ENCODE measurements around the gene ALKBH2. TPM values are rescaled to one million over a fixed set of nuclear protein-coding genes. Genes with fewer than 3 reads are reported as not detected.

Gene ALKBH2
- total RNA-seq, 4 donors from 2014 or later: 7.3 to 18.8 (median 12.2) TPM

DNA sequence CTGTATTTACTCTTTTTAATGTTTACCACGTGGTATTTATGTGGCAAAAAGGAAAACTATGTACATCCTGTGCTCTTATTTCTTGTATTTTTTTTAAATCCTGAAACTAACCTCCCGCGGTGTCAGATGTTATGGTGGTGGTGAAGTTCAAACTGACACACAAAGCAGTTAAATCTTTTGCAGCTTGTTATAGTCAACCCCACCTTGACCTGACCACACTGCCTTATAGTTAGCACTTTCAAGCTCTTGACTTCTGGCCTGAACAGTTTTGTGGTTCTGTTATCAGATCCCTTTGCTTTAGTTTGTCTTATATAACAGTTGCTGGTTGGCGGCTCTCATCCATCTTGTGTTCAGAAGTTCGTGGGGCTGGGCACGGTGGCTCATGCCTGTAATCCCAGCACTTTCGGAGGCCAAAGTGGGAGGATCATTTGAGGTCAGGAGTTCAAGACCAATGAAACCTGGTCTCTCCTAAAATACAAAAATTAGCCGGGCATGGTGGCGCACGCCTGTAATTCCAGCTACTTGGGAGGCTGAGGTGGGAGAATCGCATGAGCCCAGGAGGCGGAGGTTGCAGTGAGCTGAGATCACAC, 6.3 kb upstream of the ALKBH2 start:
- TF ChIP-seq, protein P1, sequence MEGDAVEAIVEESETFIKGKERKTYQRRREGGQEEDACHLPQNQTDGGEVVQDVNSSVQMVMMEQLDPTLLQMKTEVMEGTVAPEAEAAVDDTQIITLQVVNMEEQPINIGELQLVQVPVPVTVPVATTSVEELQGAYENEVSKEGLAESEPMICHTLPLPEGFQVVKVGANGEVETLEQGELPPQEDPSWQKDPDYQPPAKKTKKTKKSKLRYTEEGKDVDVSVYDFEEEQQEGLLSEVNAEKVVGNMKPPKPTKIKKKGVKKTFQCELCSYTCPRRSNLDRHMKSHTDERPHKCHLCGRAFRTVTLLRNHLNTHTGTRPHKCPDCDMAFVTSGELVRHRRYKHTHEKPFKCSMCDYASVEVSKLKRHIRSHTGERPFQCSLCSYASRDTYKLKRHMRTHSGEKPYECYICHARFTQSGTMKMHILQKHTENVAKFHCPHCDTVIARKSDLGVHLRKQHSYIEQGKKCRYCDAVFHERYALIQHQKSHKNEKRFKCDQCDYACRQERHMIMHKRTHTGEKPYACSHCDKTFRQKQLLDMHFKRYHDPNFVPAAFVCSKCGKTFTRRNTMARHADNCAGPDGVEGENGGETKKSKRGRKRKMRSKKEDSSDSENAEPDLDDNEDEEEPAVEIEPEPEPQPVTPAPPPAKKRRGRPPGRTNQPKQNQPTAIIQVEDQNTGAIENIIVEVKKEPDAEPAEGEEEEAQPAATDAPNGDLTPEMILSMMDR (IDR thresholded peaks at IDR 0.05; ENCODE audit: low read depth): no peak

DNA sequence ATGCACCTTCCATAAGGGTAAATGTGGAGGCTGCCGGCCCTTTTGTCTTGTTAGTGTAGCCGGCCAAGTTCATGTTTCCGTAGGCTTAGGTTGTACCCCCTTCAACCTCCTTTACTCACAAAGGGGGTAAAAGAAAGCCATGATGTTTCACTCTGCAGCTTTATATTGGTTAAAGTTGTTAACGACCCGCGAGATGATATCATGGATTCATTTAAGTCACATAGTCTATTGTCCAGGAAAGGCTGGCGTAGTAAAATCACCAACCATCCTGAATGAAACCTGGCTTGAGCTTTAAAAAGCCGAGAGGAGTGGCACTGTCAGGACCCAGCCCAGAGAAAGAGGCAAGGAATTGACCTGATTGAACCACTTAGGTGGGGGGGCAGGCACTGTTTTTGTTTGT, 5.4 kb upstream of the ALKBH2 start:
- TF ChIP-seq, protein P1 (IDR thresholded peaks at IDR 0.05; ENCODE audit: low read depth): no peak

DNA sequence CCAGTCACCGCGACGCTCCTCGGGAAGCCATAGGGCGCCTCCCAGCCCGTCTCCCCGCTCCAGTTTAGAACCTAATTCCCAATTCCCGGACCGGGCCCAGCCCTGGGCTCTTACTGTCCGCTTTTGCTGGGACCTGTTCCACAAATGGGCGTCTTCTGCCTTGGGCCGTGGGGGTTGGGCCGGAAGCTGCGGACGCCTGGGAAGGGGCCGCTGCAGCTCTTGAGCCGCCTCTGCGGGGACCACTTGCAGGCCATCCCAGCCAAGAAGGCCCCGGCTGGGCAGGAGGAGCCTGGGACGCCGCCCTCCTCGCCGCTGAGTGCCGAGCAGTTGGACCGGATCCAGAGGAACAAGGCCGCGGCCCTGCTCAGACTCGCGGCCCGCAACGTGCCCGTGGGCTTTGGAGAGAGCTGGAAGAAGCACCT, 4.9 kb upstream of the ALKBH2 start:
- TF ChIP-seq, protein P1 (IDR thresholded peaks at IDR 0.05; ENCODE audit: low read depth): no peak

DNA sequence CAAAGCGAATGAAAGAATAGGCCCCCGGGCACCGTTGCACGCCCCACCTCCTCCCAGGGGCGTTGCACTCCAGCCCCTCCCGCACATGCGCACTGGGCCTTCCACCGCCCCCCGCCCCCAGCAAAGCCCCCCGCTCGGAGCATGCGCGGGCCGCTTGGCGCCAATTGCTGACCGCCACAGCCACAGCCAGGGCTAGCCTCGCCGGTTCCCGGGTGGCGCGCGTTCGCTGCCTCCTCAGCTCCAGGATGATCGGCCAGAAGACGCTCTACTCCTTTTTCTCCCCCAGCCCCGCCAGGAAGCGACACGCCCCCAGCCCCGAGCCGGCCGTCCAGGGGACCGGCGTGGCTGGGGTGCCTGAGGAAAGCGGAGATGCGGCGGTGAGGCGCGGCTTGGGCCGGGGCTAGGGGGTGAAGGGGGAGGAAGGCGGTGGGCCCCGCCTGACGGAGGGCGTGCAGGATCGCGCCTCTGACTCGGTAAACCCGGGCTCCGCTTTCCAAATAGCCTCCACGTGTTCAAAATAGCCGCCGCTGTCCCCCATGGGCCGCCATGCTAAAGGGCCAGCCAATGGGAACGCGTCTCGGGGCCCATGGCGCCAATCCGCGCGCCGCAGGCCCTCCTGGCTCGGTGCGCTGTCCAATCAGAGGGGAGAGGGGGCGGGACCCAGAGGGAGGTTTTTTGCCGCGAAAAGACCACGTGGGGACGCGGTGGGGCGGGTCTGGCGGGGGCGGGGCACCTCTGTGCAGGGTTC, 4.3 kb upstream of the ALKBH2 start, which contains the start of gene UNG:
UNG (plus strand) TSS at position 163 of the 748 bp plus-strand sequence; CDS start at position 246, 83 bp downstream.
- TF ChIP-seq, protein P1 (IDR thresholded peaks at IDR 0.05; ENCODE audit: low read depth): no peak

DNA sequence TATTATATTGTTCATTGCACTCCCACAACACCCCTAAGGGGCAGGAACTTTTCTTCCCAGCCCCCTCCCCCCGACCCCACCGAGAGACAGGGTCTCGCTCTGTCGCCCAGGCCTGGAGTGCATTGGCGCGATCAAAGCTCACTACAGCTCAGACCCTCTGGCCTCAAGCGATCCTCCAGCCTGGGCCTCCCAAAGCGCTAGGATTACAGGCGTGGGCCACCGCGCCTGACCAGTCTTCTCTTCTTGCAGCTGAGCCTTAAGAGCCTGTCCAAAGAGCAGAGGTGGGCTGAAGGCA, 3.8 kb upstream of the ALKBH2 start:
- TF ChIP-seq, protein P1 (IDR thresholded peaks at IDR 0.05; ENCODE audit: low read depth): no peak

DNA sequence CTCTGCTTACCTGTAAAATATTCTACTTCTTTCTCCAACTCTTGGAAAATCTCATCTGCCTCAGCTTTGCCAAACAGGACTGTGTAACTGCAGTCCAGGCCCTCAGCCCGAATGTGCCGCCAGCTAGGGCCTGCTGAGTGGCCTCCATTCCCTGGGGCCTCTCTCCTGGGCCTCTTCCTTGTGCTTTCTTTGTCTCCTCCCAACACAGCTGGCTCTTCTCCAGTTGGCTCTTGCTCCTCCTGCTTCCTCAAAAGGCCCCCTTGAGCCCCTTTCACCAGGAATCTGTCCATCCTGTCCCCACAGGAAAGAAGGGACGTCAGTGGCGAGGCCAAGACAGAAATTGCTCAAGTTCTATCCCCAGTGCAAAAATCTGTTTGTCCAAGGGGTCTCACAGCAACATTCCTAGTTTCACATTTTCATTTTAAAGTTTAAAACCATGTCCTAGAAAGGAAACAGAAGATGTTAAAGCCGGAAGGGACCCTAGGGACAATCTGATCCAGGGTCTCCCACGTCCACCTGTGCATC, 713 bp downstream of the ALKBH2 start:
- TF ChIP-seq, protein P1 (IDR thresholded peaks at IDR 0.05; ENCODE audit: low read depth): no peak

DNA sequence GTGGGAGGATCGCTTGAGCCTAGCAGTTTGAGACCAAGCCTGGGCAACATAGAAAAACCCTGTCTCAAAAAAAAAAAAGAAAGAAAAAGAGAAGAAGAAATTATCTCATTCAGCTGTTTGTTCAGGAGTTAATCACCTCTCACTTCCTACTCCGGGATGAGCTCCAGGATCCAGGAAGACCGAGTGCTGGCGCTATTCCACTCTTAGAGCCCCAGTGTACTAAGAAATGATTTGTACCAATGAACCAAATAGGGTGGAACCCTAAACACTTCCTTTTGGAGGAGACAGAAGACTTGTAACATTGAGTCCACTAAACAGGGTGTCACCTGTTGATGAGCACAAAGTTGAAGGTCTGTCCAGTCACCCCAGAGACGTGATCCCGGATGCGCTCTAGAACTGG, 3.6 kb downstream of the ALKBH2 start:
- TF ChIP-seq, protein P1 (IDR thresholded peaks at IDR 0.05; ENCODE audit: low read depth): no peak

Data from subcutaneous adipose tissue (tissue), 4 donors.